PC-3 (cell line): ENCODE results near the gene ADAM29. TPM values are rescaled to one million over a fixed set of nuclear protein-coding genes. Genes with fewer than 3 reads are reported as not detected.
A peak's percentile ranks its signal among the peaks of the same experiment; 100 is the strongest.

Experiments used
- ATAC-seq: fragments of 200-7000 bp; cut with Tn5 transposase; 2 replicates; pipeline ENCODE4 v1.9.1; 2020; ENCODE audit warnings: mild to moderate bottlenecking, moderate library complexity
- Bru-seq: library from RNA; stranded (reverse); fragments of 400-500 nt; gene quantifications from one replicate; lab custom pipeline; 2021; lab: Mats Ljungman, UMichigan
- BruChase-seq, 2 experiments: library from RNA; stranded (reverse); fragments of 400-500 nt; gene quantifications; one replicate each; lab custom pipeline; 2021; lab: Mats Ljungman, UMichigan
- BruUV-seq: library from RNA; stranded (reverse); fragments of 400-500 nt; replicated peaks from 2 replicates; lab custom pipeline; 2021; lab: Mats Ljungman, UMichigan
- CTCF ChIA-PET: fragments of 300-600 bp; sonication (Branson Sonifier 250); formaldehyde crosslinking; loops from one replicate; lab custom pipeline; 2022; ENCODE audit warnings: antibody characterized with exemption; lab: Charles Lee
- POLR2A ChIA-PET: fragments of 300-600 bp; sonication (Branson Sonifier 250); formaldehyde crosslinking; loops from one replicate; lab custom pipeline; 2022; ENCODE audit warnings: antibody characterized with exemption; ENCODE audit not compliant: unreplicated experiment; lab: Charles Lee
- DNase-seq: peaks from one replicate; pipeline ENCODE4 v3.0.0-alpha.2; 2015
- H2AFZ ChIP-seq: fragments of 300-600 bp; sonication (generic); 2 replicates; pipeline ENCODE4 v1.6.0; 2016; ENCODE audit warnings: antibody characterized with exemption, low read length
- H3F3A ChIP-seq: fragments of 300-600 bp; sonication (generic); one replicate; pipeline ENCODE4 v1.6.0; 2017; ENCODE audit warnings: antibody characterized with exemption, low read length, control low read depth, mild to moderate bottlenecking; ENCODE audit not compliant: unreplicated experiment
- H3K27ac ChIP-seq: fragments of 300-600 bp; sonication (generic); 2 replicates; pipeline ENCODE4 v1.5.1; 2016; ENCODE audit warnings: mild to moderate bottlenecking, low read length
- H3K27me3 ChIP-seq: fragments of 300-600 bp; sonication (generic); 2 replicates; pipeline ENCODE4 v1.6.1; 2016; ENCODE audit warnings: low read length, mixed read lengths
- H3K36me3 ChIP-seq: fragments of 300-600 bp; sonication (generic); 2 replicates; pipeline ENCODE4 v1.6.1; 2016; ENCODE audit warnings: low read depth, mixed run types, low read length, mixed read lengths
- H3K4me1 ChIP-seq: fragments of 300-600 bp; sonication (generic); 2 replicates; pipeline ENCODE4 v1.5.1; 2016; ENCODE audit warnings: low read length; ENCODE audit not compliant: insufficient read depth
- H3K4me2 ChIP-seq: fragments of 300-600 bp; sonication (generic); 2 replicates; pipeline ENCODE4 v1.6.0; 2016; ENCODE audit warnings: low read length
- H3K4me3 ChIP-seq: fragments of 300-600 bp; sonication (generic); 2 replicates; pipeline ENCODE4 v1.5.1; 2016; ENCODE audit warnings: mild to moderate bottlenecking, low read length, mixed read lengths
- H3K79me2 ChIP-seq: fragments of 300-600 bp; sonication (generic); 2 replicates; pipeline ENCODE4 v1.6.1; 2017; ENCODE audit warnings: low read length, mixed read lengths
- H3K9ac ChIP-seq: fragments of 300-600 bp; sonication (generic); 2 replicates; pipeline ENCODE4 v1.6.0; 2016; ENCODE audit warnings: mild to moderate bottlenecking, low read length
- H3K9me2 ChIP-seq: fragments of 300-600 bp; sonication (generic); replicated peaks from 2 replicates; pipeline ENCODE4 v1.6.1; 2016; ENCODE audit warnings: mixed run types, low read length, mixed read lengths
- H3K9me3 ChIP-seq: fragments of 300-600 bp; sonication (generic); 2 replicates; pipeline ENCODE4 v1.6.1; 2016; ENCODE audit warnings: low read length, mixed read lengths
- H4K20me1 ChIP-seq: fragments of 300-600 bp; sonication (generic); 2 replicates; pipeline ENCODE4 v1.6.1; 2016; ENCODE audit warnings: low read length, mixed read lengths
- EZH2 ChIP-seq: fragments of 300-600 bp; sonication (generic); IDR thresholded peaks from one replicate; pipeline ENCODE4 v1.6.1; 2017; ENCODE audit warnings: antibody characterized with exemption, mild to moderate bottlenecking, low read length; ENCODE audit not compliant: unreplicated experiment
- EZH2phosphoT487 ChIP-seq: fragments of 300-600 bp; sonication (generic); IDR thresholded peaks from 2 replicates; pipeline ENCODE4 v1.6.1; 2018; ENCODE audit warnings: mild to moderate bottlenecking, antibody characterized with exemption, low read length, borderline replicate concordance
- intact Hi-C: fragments of 100-400 bp; cut with micrococcal nuclease; formaldehyde crosslinking; loops from 2 replicates; pipeline ENCODE4 v1.9.0; 2023
- long read RNA-seq: library from polyadenylated mRNA; unstranded; transcript quantifications from one replicate; pipeline ENCODE4 v2.0.0, GENCODE V29; 2021; ENCODE audit not compliant: unreplicated experiment
- total RNA-seq: library from RNA; depleted of rRNA; stranded (reverse); fragments of >200 nt; gene quantifications from 2 replicates; pipeline ENCODE4 v1.2.3, GENCODE V29; 2014; rRNA removed
- TF ChIP-seq, protein P1 (sequence below): fragments of 300-600 bp; sonication (generic); conservative IDR thresholded peaks from 2 replicates; pipeline ENCODE4 v1.5.1; 2017; ENCODE audit warnings: antibody characterized with exemption, low read depth, mild to moderate bottlenecking, low read length

Gene ADAM29
- not detected in 2 replicates for total RNA-seq
- not detected for Bru-seq, nascent RNA
- BruChase-seq, experiment 1, labeled RNA remaining after a 6-hour chase = percentile 3 among the genes with signal in this experiment
- not detected for BruChase-seq, experiment 2, labeled RNA remaining after a 2-hour chase
- long read RNA-seq = 0 reads

DNA sequence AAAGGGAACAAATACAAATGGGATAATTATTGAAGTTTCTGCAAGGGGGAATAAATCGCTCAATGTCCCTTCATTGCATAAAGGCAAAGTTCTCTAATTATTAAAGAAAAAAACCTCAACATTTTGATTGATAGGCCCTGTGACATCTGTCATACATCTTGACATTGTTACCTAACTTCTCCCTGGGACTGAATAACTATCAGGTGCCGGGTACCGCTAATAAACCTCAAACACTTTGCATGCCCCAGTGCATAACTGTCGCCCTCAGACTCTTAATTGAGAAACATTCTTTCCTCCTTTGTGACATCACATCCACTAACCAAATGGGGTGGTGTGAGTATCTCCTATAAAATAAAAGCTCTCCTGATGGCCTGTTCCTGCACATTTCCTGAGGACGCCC is at the start of gene ADAM29:
ADAM29 (plus strand) TSS at position 301 of the 400 bp plus-strand sequence. CDS start 57,168 bp downstream, outside the sequence.
- TF ChIP-seq EZH2phosphoT487 (no peak), EZH2 (no peak)
- ATAC-seq = no peak
- CTCF ChIA-PET = no interaction called here

GRCh38 chr4:174869339-174869738 is 48.8 kb upstream of the ADAM29 start:
- Histone ChIP-seq H3K27ac (peak overlapping the region; percentile 53), H4K20me1 (no peaks in the 10 kb centered on the region), H3K4me3 (no peak overlapping the region), H3K9me2 (no peaks in the 10 kb centered on the region), H3K36me3 (no peaks in the 10 kb centered on the region), H2AFZ (no peak overlapping the region), H3K79me2 (no peaks in the 10 kb centered on the region), H3K9me3 (no peaks in the 10 kb centered on the region), H3K4me1 (peaks cover 15% of the 10 kb centered on the region), H3K4me2 (peak overlapping the region; percentile 24; the same call in 1 of the 2 replicates), H3K27me3 (no peaks in the 10 kb centered on the region), H3K9ac (no peak overlapping the region), H3F3A (no peaks in the 10 kb centered on the region)
- TF ChIP-seq EZH2 (no peak), EZH2phosphoT487 (no peak)
- TF ChIP-seq, protein P1, sequence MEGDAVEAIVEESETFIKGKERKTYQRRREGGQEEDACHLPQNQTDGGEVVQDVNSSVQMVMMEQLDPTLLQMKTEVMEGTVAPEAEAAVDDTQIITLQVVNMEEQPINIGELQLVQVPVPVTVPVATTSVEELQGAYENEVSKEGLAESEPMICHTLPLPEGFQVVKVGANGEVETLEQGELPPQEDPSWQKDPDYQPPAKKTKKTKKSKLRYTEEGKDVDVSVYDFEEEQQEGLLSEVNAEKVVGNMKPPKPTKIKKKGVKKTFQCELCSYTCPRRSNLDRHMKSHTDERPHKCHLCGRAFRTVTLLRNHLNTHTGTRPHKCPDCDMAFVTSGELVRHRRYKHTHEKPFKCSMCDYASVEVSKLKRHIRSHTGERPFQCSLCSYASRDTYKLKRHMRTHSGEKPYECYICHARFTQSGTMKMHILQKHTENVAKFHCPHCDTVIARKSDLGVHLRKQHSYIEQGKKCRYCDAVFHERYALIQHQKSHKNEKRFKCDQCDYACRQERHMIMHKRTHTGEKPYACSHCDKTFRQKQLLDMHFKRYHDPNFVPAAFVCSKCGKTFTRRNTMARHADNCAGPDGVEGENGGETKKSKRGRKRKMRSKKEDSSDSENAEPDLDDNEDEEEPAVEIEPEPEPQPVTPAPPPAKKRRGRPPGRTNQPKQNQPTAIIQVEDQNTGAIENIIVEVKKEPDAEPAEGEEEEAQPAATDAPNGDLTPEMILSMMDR = no peak
- ATAC-seq (peak; percentile 90), DNase-seq (peak; percentile 82)
- CTCF ChIA-PET = interaction anchor here (0.7 kb wide), 1 partner anchor 950 kb away, joined by 7 read pairs; no protein-coding TSS in a partner anchor
- intact Hi-C loops = no loop called here
- POLR2A ChIA-PET = no interaction called here
- no TSS peak for BruUV-seq

More for the DNA sequence above, at the start of gene ADAM29:
- no peaks in the 10 kb centered on the region for H3K36me3 ChIP-seq
- no peak within 1 kb of the TSS for H2AFZ ChIP-seq
- no peaks in the 10 kb centered on the region for H3K79me2 ChIP-seq
- H3K9ac ChIP-seq = no peak within 1 kb of the TSS
- no peaks in the 10 kb centered on the region for H3K9me3 ChIP-seq
- no peaks in the 10 kb centered on the region for H3K9me2 ChIP-seq
- BruUV-seq = no TSS peak
- no peaks in the 10 kb centered on the region for H4K20me1 ChIP-seq
- H3K4me1 ChIP-seq = peaks cover 9% of the 10 kb centered on the region; the same call in 1 of the 2 replicates
- H3K4me3 ChIP-seq = no peak within 1 kb of the TSS
- intact Hi-C loops = no loop called here
- no peaks in the 10 kb centered on the region for H3K27me3 ChIP-seq
- no peak within 1 kb of the TSS for H3K4me2 ChIP-seq
- H3K27ac ChIP-seq = no peak within 1 kb of the TSS
- no peaks in the 10 kb centered on the region for H3F3A ChIP-seq
- DNase-seq = no peak
- POLR2A ChIA-PET = no interaction called here

DNA sequence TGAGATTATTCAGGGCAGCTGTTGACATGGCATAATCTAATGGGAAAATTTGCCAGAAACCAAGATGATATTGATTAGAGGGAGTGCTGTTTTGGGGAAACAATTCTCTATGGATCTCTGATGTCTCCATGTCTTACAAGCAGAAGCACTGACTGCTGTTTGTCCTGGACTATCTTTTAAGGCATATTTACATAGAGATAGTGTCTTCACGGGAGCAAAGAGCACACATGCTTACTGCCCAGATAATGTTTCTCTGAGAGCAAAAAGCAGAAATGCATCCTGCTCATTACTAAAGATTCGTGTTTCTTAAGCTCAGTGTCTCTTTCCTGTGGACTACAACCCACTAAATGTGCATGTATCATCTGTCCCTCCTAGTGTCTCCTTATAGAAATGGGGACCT is 47.8 kb upstream of the ADAM29 start:
- Histone ChIP-seq H3F3A (no peaks in the 10 kb centered on the region), H3K9me3 (no peaks in the 10 kb centered on the region), H3K36me3 (no peaks in the 10 kb centered on the region), H3K4me1 (peaks cover 19% of the 10 kb centered on the region), H3K79me2 (no peaks in the 10 kb centered on the region), H3K9me2 (no peaks in the 10 kb centered on the region), H3K9ac (no peak overlapping the region), H3K27ac (peak overlapping the region; percentile 23; the same call in 1 of the 2 replicates), H4K20me1 (no peaks in the 10 kb centered on the region), H3K27me3 (no peaks in the 10 kb centered on the region), H2AFZ (no peak overlapping the region), H3K4me3 (no peak overlapping the region), H3K4me2 (no peak overlapping the region)
- no peak for DNase-seq
- intact Hi-C loops = no loop called here
- POLR2A ChIA-PET = no interaction called here
- CTCF ChIA-PET = no interaction called here
- no TSS peak for BruUV-seq
- TF ChIP-seq EZH2phosphoT487 = no peak
- no peak for TF ChIP-seq EZH2
- TF ChIP-seq, protein P1 = no peak
- ATAC-seq = no peak
